Measurements from ENCODE around the gene TANC1.

TANC1 gene

DNA sequence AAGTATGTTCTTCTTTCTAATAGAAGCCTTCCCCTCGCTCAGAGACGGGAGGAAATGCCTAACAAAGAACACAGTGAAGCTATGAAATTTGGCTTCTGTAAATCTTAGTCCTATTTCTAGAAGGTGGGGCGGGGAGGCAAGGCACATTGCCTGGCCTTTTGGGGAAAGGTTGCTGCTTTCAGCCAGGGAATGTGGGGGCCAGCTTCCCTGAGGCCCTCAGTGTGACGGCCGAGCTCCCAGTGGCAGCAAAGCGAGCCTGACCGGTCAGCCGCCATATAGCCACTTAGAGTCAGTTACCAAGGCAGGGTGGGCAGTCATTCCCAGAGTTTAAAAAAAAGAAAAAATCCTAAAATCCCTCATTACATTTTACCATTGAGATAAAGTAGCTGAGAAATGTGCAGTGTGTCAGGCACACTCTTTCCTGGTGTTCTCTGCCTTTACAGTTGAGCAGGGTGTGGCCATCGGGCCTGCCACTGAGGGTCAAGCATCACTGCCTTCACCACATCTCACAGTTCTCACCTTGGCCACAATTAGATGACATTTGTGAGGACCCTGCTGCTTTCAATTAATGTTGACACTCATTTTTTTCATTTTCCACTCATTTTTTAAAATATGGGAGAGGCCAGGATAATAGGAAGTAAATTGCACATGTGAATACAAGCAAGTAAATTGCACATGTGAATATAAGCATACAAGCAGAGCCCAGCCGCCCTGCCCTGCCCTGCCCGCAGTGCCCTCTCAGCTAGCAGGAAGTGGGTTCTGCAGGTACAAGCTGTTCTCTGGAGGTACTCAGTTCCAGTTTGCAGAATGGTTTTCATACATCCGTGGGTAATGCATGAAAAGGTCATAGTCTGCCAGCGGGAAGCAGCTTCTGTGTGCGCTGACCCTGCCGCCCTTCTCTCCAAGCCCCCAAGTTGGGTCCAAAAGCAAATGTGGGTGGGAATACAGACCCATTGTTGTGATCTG lies 241.2 kb downstream of the TANC1 start:
- in situ Hi-C loops (cut with HindIII; ENCODE audit: low sequenced_read_pairs): no loop called here
- TF ChIP-seq, protein P1, sequence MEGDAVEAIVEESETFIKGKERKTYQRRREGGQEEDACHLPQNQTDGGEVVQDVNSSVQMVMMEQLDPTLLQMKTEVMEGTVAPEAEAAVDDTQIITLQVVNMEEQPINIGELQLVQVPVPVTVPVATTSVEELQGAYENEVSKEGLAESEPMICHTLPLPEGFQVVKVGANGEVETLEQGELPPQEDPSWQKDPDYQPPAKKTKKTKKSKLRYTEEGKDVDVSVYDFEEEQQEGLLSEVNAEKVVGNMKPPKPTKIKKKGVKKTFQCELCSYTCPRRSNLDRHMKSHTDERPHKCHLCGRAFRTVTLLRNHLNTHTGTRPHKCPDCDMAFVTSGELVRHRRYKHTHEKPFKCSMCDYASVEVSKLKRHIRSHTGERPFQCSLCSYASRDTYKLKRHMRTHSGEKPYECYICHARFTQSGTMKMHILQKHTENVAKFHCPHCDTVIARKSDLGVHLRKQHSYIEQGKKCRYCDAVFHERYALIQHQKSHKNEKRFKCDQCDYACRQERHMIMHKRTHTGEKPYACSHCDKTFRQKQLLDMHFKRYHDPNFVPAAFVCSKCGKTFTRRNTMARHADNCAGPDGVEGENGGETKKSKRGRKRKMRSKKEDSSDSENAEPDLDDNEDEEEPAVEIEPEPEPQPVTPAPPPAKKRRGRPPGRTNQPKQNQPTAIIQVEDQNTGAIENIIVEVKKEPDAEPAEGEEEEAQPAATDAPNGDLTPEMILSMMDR (IDR thresholded peaks at IDR 0.05; ENCODE audit: low read depth, low read length): no peak
- DNase-seq (ENCODE audit: low read depth, low spot score): no peak
- H3K4me3 ChIP-seq (ENCODE audit: low read depth, low read length): no peak overlapping the region

DNA sequence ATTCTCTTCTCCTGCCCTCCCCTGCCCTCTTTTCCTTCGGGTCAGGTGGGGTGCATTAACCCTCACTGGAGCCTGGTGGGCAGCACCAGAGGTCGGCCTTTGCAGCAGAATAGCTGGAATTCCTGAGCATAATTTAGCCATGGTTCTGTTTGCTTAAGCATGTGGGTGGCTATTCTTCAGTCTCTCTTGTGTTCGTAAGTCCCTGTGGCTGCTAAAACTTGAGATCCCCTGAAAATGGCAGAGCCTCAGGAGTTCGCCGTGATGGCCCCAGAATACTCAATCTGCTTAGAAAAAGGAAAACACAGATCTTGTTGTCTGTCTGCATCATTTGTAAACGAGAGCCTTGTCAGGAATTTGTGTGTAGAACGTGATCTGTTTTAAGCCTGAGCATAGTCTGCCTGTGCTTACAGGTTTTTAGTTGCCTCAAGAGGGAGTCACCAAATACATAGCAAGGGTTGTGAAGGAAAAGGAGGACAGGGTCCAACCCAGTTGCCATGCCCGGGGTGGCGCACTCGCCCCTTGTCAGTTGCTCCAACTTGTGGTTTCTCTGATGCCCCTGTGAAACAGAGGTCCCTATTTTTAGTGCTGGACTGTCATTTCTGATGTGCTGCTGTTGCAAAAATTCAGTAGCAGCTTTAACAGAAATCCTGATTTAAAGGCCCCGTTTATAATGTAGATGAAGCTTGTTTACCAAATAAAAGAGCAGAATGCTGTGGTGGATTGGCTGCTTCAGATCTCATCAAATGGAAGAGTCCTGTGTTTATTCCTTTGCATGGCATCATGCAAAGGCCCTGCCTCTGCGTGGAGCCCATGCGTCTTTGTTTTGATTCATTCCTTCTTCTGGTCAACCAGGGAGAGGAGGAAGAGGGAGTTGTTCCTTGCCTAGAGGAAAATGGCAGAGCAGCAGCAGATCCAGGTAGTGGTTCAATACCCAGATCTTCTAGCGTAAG lies 243.3 kb downstream of the TANC1 start:
- in situ Hi-C loops (cut with HindIII; ENCODE audit: low sequenced_read_pairs): no loop called here
- peak; percentile 39 for DNase-seq (ENCODE audit: low read depth, low spot score)
- TF ChIP-seq, protein P1 (IDR thresholded peaks at IDR 0.05; ENCODE audit: low read depth, low read length): peak; percentile 9
- H3K4me3 ChIP-seq (ENCODE audit: low read depth, low read length): no peak overlapping the region

DNA sequence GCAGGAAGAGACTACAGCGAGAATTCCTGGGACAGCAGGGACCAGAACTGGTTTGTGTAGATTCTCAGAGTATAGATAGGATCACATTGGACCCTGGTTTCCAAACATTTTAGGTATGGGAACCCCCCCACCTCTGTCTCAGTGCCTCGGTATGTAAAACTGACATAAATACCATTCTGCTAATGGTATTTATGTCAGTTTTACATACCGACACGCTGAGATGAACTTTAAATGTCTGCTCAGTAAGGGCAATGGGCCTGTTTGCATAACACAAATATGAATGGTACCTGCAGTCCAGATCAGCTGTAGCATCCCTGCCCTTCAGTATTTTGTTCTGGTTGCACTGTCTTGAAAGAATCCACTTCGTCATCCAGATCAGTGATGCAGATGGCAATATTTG lies 244.9 kb downstream of the TANC1 start:
- in situ Hi-C loops (cut with HindIII; ENCODE audit: low sequenced_read_pairs): no loop called here
- TF ChIP-seq, protein P1 (IDR thresholded peaks at IDR 0.05; ENCODE audit: low read depth, low read length): no peak
- no peak for DNase-seq (ENCODE audit: low read depth, low spot score)

DNA sequence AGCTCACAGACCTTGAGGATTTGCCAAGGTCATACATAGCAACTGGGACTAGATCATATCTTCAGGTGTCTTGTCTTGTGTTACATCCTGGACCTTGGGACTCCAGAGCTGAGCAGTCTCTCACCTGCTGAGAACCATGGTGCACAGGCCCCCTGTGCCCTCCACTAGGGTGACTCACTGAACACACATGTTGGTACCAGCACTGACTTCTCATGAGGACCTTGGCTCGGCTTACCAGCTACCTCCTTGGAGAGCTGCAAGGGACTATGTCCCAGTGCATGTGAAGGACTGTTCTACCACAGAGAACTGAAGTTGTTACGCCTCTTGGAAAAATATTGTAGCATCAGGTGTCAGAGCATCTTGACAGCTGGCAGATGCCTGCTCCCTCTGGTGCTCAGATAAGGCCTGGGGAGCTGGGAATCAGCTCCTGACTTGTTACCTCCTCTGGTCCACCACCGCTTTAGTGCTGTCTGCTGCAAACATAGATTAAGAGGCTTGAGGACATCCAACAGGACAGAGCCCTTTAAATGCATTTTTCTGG lies 246.0 kb downstream of the TANC1 start:
- TF ChIP-seq, protein P1 (IDR thresholded peaks at IDR 0.05; ENCODE audit: low read depth, low read length): no peak
- no peak for DNase-seq (ENCODE audit: low read depth, low spot score)
- in situ Hi-C loops (cut with HindIII; ENCODE audit: low sequenced_read_pairs): no loop called here

More for the DNA sequence above, 244.9 kb downstream of the TANC1 start:
- no peak overlapping the region for H3K4me3 ChIP-seq (ENCODE audit: low read depth, low read length)

DNA sequence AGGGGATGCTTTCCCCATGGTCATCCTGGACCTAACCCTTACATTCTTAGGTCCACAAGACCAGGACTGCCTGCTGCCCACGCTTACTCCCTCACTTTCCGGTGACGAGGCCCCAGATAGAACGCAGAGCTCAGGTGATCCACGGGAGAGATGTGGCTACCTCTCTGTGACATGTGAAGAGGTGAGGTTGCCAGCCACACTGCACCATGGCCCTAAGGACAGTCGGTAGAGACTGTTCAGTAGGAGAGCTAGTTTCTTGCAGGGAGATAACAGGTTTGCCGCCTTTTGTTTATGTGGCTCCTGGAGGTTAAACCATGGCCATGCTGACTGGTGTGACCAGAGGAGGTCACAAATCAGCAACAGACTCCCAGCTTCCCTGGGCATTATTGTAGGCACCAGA lies 246.7 kb downstream of the TANC1 start:
- TF ChIP-seq, protein P1 (IDR thresholded peaks at IDR 0.05; ENCODE audit: low read depth, low read length): no peak
- in situ Hi-C loops (cut with HindIII; ENCODE audit: low sequenced_read_pairs): no loop called here
- no peak overlapping the region for H3K4me3 ChIP-seq (ENCODE audit: low read depth, low read length)
- no peak for DNase-seq (ENCODE audit: low read depth, low spot score)

More for the DNA sequence above, 246.0 kb downstream of the TANC1 start:
- H3K4me3 ChIP-seq (ENCODE audit: low read depth, low read length): no peak overlapping the region

DNA sequence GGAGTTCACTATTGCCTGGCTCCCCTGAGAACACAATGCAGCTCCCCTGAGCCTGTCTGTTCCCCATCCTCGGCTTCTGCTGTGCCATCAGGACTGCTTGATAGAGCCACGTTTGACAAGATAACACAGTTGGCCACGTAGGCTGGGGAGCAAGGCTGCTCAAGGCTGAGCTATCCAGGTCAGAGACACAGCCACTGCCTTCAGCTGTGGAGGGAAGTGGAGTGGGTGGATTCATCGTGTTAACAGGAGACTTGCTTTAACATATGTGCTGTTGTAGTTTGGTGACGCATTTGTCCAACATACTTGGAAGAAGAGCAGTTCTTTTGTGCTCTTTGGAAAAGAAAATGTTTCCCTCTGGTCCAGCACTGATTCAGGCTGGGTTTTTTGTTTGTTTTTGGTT lies 249.2 kb downstream of the TANC1 start:
- DNase-seq (ENCODE audit: low read depth, low spot score): no peak
- H3K4me3 ChIP-seq (ENCODE audit: low read depth, low read length): no peak overlapping the region
- TF ChIP-seq, protein P1 (IDR thresholded peaks at IDR 0.05; ENCODE audit: low read depth, low read length): no peak
- in situ Hi-C loops (cut with HindIII; ENCODE audit: low sequenced_read_pairs): no loop called here
